K562 (cell line): ENCODE measurements around the gene ATP6V1G1. TPM values are rescaled to one million over a fixed set of nuclear protein-coding genes. Genes with fewer than 3 reads are reported as not detected.

Experiments
- EHMT2 ChIP-seq: fragments of 450-650 bp; IDR thresholded peaks from 2 replicates; pipeline ENCODE4 v1.6.1; 2018; ENCODE audit warnings: antibody characterized with exemption
- EP300 ChIP-seq: IDR thresholded peaks from 2 replicates; pipeline ENCODE4 v1.6.1; 2012; ENCODE audit warnings: low read length, improper control_type of control experiment
- EWSR1 ChIP-seq: fragments of 450-650 bp; IDR thresholded peaks from 2 replicates; pipeline ENCODE4 v1.6.1; 2018; ENCODE audit warnings: borderline replicate concordance, mild to moderate bottlenecking, low read depth, moderate library complexity; ENCODE audit not compliant: partially characterized antibody
- FOSL1 ChIP-seq: fragments of 200-800 bp; sonication (Bioruptor generic); conservative IDR thresholded peaks from 2 replicates; pipeline ENCODE4 v1.6.1; 2016; ENCODE audit warnings: missing genetic modification characterization, missing compliant biosample characterization
- FOXJ3 ChIP-seq: sonication (generic); formaldehyde crosslinking; IDR thresholded peaks from 2 replicates; pipeline ENCODE4 v1.4.0; 2020; ENCODE audit warnings: mild to moderate bottlenecking, missing genetic modification reagents
- HNRNPLL ChIP-seq: fragments of 200-400 bp; formaldehyde crosslinking; IDR thresholded peaks from 2 replicates; pipeline ENCODE4 v1.6.1; 2017; ENCODE audit warnings: low read length, low read depth, mild to moderate bottlenecking; ENCODE audit not compliant: poor library complexity, severe bottlenecking
- JUND ChIP-seq, 2 experiments: IDR thresholded peaks; 2 replicates in 1 of 2; 3 replicates in 1 of 2; pipeline ENCODE4 v1.6.1; 2011; ENCODE audit warnings: borderline replicate concordance in 2 of 2, low read depth in 2 of 2, low read length in 2 of 2, improper control_type of control experiment in 1 of 2, missing biosample characterization in 1 of 2, missing genetic modification characterization in 1 of 2, missing genetic modification reagents in 1 of 2
- KLF6 ChIP-seq: fragments of 250-450 bp; sonication (Bioruptor Pico); IDR thresholded peaks from 2 replicates; pipeline ENCODE4 v1.4.0; 2020; ENCODE audit warnings: mild to moderate bottlenecking, moderate library complexity, borderline replicate concordance
- MCM5 ChIP-seq: fragments of 450-650 bp; IDR thresholded peaks from 2 replicates; pipeline ENCODE4 v1.6.1; 2016; ENCODE audit warnings: low read depth
- MTA2 ChIP-seq: fragments of 450-650 bp; IDR thresholded peaks from 2 replicates; pipeline ENCODE4 v1.6.1; 2016; ENCODE audit warnings: low read depth
- NELFE ChIP-seq: IDR thresholded peaks from 2 replicates; pipeline ENCODE4 v1.6.1; 2011; ENCODE audit warnings: mild to moderate bottlenecking; ENCODE audit not compliant: insufficient read depth, insufficient read length
- SMAD2 ChIP-seq: fragments of 150-350 bp; IDR thresholded peaks from 2 replicates; pipeline ENCODE4 v1.6.1; 2014; ENCODE audit warnings: low read depth, mild to moderate bottlenecking, low read length
- SMARCB1 ChIP-seq: IDR thresholded peaks from 2 replicates; pipeline ENCODE4 v1.6.1; 2011; ENCODE audit warnings: improper control_type of control experiment, low read depth; ENCODE audit not compliant: insufficient read length
- ZBTB1 ChIP-seq: sonication (generic); formaldehyde crosslinking; IDR thresholded peaks from 2 replicates; pipeline ENCODE4 v1.8.1; 2023; ENCODE audit warnings: missing genetic modification reagents, low read depth, mild to moderate bottlenecking, borderline replicate concordance
- ZNF12 ChIP-seq: sonication (generic); formaldehyde crosslinking; IDR thresholded peaks from 2 replicates; pipeline ENCODE4 v1.4.0; 2020; ENCODE audit warnings: mild to moderate bottlenecking, missing genetic modification reagents
- ZNF121 ChIP-seq: sonication (generic); formaldehyde crosslinking; conservative IDR thresholded peaks from 2 replicates; pipeline ENCODE4 v1.8.0; 2022; ENCODE audit warnings: missing genetic modification reagents
- ZNF134 ChIP-seq: fragments of 250-450 bp; sonication (Bioruptor Pico); conservative IDR thresholded peaks from 2 replicates; pipeline ENCODE4 v1.4.0; 2020
- ZNF41 ChIP-seq: fragments of 250-450 bp; sonication (Bioruptor Pico); conservative IDR thresholded peaks from 2 replicates; pipeline ENCODE4 v1.4.0; 2020; ENCODE audit warnings: mild to moderate bottlenecking
- ZNF584 ChIP-seq: fragments of 200-800 bp; sonication (Bioruptor generic); IDR thresholded peaks from 2 replicates; pipeline ENCODE4 v1.6.1; 2016; ENCODE audit warnings: low read depth, mild to moderate bottlenecking, missing genetic modification characterization, missing compliant biosample characterization
- ZNF76 ChIP-seq: fragments of 250-450 bp; sonication (Bioruptor Pico); IDR thresholded peaks from 2 replicates; pipeline ENCODE4 v1.4.0; 2020; ENCODE audit warnings: mild to moderate bottlenecking, moderate library complexity, borderline replicate concordance
- ZNF77 ChIP-seq: fragments of 250-450 bp; sonication (Bioruptor Pico); IDR thresholded peaks from 2 replicates; pipeline ENCODE4 v1.5.0; 2020
- polyA plus RNA-seq, 8 experiments: library from polyadenylated mRNA; depleted of rRNA in 4 of 8; stranded (reverse) in 5 of 8; unstranded in 3 of 8; fragments of >200 nt; fragmentation: Nextera tagmentation in 2 of 8; fragmentation: Illumina TruSeq in 1 of 8; extraction: Ambion mirVana in 2 of 8; extraction: Trizol in 1 of 8; gene quantifications; 2 replicates each; pipeline versions ENCODE4 v1.2.1 to v1.2.3, GENCODE V29; 2011 to 2014; ENCODE audit warnings: inconsistent platforms in 1 of 8, missing spikeins in 1 of 8
- total RNA-seq, 7 experiments: library from RNA; depleted of rRNA in 6 of 7; stranded (reverse); fragments of >200 nt in 6 of 7; fragmentation: Illumina TruSeq in 2 of 7; extraction: Trizol in 2 of 7; gene quantifications; 2 replicates each; pipeline versions ENCODE4 v1.2.1 to v1.2.3, GENCODE V29; 2011 to 2021; ENCODE audit warnings: low replicate concordance in 1 of 7
- TF ChIP-seq, protein P1 (sequence below), 3 experiments: IDR thresholded peaks in 2 of 3; conservative IDR thresholded peaks in 1 of 3; 2 replicates each; pipeline ENCODE4 v1.5.1; 2011 to 2012; ENCODE audit warnings: low read length in 3 of 3, mild to moderate bottlenecking in 3 of 3, control low read depth in 2 of 3, improper control_type of control experiment in 1 of 3, inconsistent platforms in 1 of 3, low read depth in 1 of 3, mixed read lengths in 1 of 3, moderate library complexity in 1 of 3; ENCODE audit not compliant: insufficient read depth in 2 of 3
- TF ChIP-seq, protein P2 (sequence below): fragments of 200-800 bp; sonication (Bioruptor generic); IDR thresholded peaks from 2 replicates; pipeline ENCODE4 v1.6.1; 2017; ENCODE audit warnings: missing genetic modification characterization, missing compliant biosample characterization
- TF ChIP-seq, protein P3 (sequence below): fragments of 250-450 bp; sonication (Bioruptor Pico); IDR thresholded peaks from 2 replicates; pipeline ENCODE4 v1.8.0; 2021; ENCODE audit warnings: mild to moderate bottlenecking, moderate library complexity

Gene ATP6V1G1
- total and polyA plus RNA-seq, 9 of the 15 experiments (the other 6 are each of a cell fraction or from before 2014, with no cell fraction given) = 88.4 to 492 (median 193) TPM

DNA sequence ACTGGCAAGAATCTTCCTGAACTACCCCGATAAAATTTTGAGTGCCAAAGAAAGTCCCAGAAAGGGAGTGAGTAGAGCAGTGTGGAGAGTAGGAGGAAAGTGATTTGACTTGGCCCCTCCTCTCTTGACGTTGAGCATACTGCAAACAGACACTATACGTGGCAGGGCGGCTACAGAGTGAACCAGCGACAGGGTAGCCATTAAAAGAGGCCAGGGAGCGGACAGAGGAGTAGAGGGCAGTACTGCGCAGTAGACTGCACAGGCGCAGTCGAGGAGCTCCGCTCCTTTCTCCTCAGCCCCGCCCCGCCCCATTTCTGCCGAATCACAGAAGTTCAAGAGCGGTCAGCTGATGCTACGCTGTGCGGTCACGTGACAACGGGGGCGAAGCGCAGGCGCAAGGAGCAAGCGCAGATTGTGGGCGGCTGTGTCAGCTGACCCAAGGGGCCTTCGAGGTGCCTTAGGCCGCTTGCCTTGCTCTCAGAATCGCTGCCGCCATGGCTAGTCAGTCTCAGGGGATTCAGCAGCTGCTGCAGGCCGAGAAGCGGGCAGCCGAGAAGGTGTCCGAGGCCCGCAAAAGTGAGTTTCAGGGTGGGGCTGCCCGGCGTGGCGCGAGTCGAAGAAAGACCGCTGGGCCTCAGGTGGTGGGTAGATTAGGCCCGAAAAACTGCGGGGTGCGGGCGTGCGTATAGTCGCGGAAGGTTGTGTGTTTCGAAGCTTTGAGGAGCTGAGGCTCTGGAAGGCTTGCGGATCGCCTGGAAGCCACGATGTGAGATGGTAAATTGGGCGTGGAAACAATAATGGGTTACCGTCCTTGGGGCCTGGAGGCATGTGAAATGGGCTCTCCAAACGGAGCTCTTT is at the start of gene ATP6V1G1 (continued):
- TF ChIP-seq, protein P1, sequence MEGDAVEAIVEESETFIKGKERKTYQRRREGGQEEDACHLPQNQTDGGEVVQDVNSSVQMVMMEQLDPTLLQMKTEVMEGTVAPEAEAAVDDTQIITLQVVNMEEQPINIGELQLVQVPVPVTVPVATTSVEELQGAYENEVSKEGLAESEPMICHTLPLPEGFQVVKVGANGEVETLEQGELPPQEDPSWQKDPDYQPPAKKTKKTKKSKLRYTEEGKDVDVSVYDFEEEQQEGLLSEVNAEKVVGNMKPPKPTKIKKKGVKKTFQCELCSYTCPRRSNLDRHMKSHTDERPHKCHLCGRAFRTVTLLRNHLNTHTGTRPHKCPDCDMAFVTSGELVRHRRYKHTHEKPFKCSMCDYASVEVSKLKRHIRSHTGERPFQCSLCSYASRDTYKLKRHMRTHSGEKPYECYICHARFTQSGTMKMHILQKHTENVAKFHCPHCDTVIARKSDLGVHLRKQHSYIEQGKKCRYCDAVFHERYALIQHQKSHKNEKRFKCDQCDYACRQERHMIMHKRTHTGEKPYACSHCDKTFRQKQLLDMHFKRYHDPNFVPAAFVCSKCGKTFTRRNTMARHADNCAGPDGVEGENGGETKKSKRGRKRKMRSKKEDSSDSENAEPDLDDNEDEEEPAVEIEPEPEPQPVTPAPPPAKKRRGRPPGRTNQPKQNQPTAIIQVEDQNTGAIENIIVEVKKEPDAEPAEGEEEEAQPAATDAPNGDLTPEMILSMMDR (IDR thresholded peaks at IDR 0.05 in 2 of 3, conservative IDR thresholded peaks at IDR 0.05 in 1 of 3; ENCODE audit: insufficient read depth in 2 of 3, low read depth in 1 of 3, low read length in 3 of 3) = peak; percentile 8 to 28 (median 15); a peak in 3 of 6 replicates
- no peak for TF ChIP-seq ZNF77 (CRISPR knock-in tag)
- no peak for TF ChIP-seq ZBTB1 (CRISPR knock-in tag)
- TF ChIP-seq, protein P2, sequence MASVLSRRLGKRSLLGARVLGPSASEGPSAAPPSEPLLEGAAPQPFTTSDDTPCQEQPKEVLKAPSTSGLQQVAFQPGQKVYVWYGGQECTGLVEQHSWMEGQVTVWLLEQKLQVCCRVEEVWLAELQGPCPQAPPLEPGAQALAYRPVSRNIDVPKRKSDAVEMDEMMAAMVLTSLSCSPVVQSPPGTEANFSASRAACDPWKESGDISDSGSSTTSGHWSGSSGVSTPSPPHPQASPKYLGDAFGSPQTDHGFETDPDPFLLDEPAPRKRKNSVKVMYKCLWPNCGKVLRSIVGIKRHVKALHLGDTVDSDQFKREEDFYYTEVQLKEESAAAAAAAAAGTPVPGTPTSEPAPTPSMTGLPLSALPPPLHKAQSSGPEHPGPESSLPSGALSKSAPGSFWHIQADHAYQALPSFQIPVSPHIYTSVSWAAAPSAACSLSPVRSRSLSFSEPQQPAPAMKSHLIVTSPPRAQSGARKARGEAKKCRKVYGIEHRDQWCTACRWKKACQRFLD (CRISPR knock-in tag) = no peak
- no peak for TF ChIP-seq SMARCB1
- TF ChIP-seq, protein P3, sequence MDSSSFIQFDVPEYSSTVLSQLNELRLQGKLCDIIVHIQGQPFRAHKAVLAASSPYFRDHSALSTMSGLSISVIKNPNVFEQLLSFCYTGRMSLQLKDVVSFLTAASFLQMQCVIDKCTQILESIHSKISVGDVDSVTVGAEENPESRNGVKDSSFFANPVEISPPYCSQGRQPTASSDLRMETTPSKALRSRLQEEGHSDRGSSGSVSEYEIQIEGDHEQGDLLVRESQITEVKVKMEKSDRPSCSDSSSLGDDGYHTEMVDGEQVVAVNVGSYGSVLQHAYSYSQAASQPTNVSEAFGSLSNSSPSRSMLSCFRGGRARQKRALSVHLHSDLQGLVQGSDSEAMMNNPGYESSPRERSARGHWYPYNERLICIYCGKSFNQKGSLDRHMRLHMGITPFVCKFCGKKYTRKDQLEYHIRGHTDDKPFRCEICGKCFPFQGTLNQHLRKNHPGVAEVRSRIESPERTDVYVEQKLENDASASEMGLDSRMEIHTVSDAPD (CRISPR knock-in tag) = no peak
- TF ChIP-seq MCM5 = no peak
- no peak for TF ChIP-seq ZNF134 (CRISPR knock-in tag)
- TF ChIP-seq ZNF41 (CRISPR knock-in tag) = 0 out of 2 replicates have a peak, but pooled peaks have one; percentile 18
- TF ChIP-seq HNRNPLL = peak; percentile 79
- TF ChIP-seq FOSL1 = no peak
- peak; percentile 62; the same call in 1 of the 2 replicates for TF ChIP-seq EHMT2
- TF ChIP-seq ZNF76 = peak; percentile 71; the same call in 1 of the 2 replicates
- TF ChIP-seq ZNF121 (CRISPR knock-in tag) = no peak
- TF ChIP-seq JUND (IDR thresholded peaks at IDR 0.05; ENCODE audit: borderline replicate concordance, low read depth, low read length) = peak; percentile 12
- TF ChIP-seq JUND (tag; IDR thresholded peaks at IDR 0.05; ENCODE audit: borderline replicate concordance, low read depth, low read length) = no peak
- TF ChIP-seq ZNF584 (CRISPR knock-in tag) = peak; percentile 54; the same call in 1 of the 2 replicates
- no peak; the same call in 1 of the 2 replicates for TF ChIP-seq EP300
- TF ChIP-seq NELFE = no peak
- TF ChIP-seq KLF6 (CRISPR knock-in tag) = peak; percentile 7; the same call in 1 of the 2 replicates
- no peak for TF ChIP-seq EWSR1
- no peak for TF ChIP-seq MTA2
- TF ChIP-seq FOXJ3 = no peak
- no peak for TF ChIP-seq SMAD2
- no peak for TF ChIP-seq ZNF12
